ENCODE data around the gene MYO18A.

GRCh38 chr17:29215174-29215573 is 35.0 kb upstream of the MYO18A start:
- TF ChIP-seq CTCF (IDR thresholded peaks at IDR 0.05), result no peak
- no peak for TF ChIP-seq POLR2A (IDR thresholded peaks at IDR 0.05)
- no peak for TF ChIP-seq EP300 (IDR thresholded peaks at IDR 0.05)

Measured in tibial nerve (tissue), 4 donors.